G401.6 (cell line): ENCODE measurements around the gene MYLK3.

ENCODE experiments used
- FAIRE-seq: peaks from 2 replicates; lab custom pipeline; 2012; peaks lifted over from hg19 to GRCh38; lab: Jason Lieb, UNC

The MYLK3 gene

DNA sequence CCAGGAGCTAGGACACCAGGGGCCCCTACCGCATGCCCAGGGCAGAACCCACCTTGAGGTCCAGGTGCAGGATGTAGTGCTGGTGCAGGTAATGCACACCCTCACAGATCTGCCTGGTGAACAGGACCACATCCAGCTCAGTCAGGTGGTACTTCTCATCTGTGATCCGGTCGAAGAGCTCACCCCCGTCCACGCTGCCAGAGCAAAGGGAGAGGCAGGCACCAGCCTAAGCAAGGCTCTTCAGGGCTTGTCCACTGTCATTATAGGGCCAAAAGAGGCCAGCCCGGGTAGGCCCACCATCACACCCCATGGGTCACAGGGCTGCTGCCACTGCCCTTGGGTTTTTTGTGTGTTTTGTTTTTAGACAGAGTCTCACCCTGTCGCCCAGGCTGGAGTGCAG lies 21.0 kb downstream of the MYLK3 start:
- FAIRE-seq: no peak

DNA sequence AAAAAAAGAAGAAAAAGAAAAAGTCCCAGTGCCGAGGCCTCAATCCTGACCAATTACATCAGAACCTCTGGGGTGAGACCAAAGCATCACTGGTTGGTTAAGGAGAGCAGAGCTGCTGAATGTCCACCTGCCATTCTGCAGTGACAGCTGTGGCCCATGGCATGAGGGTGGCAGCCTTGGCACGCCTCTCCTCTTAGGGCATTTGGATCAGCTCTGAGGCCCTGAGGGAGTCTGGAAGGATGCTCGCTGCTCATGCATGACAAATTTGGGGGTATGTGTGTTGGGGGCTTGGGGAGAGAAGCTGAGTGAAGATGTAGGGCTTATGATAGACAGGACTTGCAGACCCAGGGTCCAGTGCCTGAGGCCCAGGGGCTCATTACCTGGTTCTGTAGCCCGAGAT lies 26.3 kb downstream of the MYLK3 start:
- no peak for FAIRE-seq

DNA sequence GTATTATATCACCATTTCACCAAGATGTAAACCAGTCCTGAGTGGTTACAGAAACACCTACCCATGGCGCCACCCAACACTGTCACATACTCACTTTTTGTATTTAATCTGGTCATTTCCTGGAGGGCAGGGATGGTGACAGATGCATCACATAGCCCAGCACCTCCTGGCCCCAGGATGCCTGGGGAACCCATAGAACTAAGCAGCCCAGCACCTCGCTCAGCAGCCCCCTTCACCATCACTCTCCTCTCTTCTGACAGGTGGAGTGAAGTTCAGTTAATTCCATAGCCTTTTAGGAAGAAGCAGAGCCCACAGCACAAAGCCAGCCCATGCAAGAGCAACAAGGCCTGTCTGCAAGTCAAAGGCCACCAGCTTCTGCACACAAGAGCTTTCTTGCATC lies 27.5 kb downstream of the MYLK3 start:
- FAIRE-seq: no peak

DNA sequence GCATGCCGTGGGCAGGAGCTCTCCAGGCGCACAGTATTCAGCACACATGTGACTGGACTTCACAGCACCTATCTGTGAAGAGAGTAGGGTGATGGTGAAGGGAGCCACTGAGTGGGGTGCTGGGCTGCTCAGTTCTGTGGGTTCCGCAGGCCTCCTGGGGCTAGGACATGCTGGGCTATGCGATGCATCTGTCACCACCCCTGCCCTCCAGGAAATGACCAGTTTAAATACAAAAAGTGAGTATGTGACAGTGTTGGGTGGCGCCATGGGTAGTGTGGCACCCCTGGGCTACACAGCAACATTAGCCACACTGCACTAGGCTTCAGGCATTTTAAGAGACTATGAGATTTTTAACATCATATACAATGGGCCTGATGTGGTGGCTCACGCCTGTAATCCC lies 28.6 kb downstream of the MYLK3 start:
- FAIRE-seq: no peak

DNA sequence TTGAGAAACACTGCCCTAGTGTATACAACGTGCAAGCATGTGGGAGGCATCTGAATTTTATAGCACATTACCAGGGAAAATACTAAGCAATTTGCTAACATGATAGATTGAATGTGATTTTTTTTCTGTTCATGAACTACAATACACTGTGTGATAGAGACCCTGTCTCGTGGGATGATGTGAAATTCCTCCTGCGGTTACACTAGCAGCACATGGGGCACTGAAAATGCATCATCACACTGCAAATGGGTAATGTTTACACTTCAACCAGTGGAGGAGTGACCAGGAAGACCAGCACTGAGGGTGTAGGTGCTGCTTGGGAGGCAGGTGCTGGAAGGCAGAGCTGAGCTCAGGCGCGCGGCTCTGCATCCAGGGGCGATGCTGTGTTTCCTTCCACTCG lies 29.9 kb downstream of the MYLK3 start:
- no peak for FAIRE-seq

DNA sequence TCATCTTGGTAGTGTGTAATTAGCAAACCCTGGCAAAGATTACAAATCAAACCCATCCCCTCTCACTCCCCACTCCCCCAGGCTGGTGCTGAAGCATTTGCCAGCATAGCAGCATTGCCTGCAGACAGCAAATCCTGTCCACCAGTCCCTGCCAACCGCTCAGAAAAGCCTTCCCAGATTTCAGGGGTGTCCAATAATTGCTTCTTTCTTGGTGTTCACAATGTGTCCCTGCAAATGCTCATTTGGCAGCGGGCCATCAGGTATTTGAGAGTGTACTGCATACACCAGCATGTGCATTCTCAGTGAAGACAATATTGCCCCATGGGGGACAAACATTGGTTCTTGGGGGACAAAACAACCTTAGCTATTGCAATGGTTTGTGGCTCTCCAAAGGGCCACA lies 30.5 kb downstream of the MYLK3 start:
- no peak for FAIRE-seq

DNA sequence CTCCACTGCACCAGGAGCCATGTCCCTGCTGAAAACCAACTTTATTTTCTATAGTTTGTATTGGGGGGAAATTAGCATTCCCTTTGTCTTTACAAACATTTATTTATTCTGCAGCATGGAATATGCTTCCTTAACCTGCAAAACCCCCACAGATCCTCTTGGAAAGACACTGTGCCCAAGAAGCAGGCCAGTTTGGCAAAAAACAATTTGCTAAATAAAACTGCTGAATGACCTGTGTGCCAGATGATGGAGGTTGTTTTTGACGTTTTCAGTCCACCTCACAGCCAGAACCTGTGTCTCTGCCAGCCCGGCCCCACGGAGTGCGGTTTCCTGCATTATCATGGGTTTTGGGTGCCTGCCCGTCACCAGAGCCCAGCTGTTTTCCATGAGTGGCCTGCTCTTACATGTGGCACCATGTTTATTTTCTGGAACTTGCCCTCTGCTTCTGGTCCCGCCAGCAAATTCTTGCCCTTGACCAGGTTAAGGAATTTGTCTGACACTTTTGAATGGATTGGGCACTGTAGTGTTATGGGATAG lies 32.3 kb downstream of the MYLK3 start:
- FAIRE-seq: no peak

DNA sequence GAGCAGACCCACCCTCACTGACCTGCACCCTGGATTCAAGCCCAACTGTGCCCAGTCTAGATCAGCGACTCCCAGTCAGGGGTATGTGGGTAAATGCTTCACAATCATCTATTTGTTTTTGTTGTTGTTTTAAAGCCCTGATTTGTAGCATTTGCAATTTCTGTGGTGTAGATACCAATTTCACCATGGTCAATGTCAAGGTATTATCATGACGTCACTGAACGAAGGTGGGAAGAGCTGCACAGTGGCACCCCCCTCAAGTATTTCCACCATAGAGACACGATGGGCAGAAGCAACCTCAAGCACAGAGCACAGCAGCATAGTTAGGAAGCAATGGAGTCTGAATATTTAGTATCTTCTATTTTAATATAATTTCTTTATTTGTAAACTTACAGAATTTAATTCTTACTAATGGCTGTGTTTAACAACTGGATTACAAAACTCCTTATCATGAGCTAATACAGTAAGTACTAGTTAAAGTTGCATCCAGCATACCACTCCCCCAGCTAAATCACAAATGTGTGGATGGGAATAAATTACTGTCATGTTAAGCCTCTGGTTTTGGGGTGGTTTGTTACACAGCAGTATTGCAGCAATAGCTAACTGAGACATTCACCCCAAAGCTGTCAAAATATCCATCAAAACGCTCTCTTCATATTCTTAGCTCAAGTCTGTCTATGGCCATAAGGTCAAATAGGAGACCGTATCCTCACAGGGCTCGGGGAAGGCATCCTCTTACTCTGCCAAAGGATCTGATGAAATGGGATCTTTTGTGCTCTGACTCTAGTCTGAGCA lies 33.1 kb downstream of the MYLK3 start:
- FAIRE-seq: no peak

DNA sequence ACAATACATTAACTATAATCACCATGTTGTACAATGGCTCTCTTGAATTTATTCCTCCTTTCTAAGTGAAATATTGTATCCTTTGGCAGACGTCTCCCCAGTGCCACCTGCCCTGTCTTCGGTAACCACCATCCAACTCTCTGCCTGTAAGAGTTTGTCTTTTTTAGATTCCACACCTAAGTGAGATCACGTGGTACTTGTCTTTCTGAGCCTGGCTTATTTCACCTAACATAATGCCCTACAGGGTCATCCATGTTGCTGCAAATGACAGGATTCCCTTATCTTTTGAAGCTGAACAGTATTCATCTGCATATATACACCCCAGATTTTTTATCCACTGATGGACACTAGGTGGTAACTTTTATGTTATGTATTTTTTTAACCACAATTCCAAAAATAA lies 34.5 kb downstream of the MYLK3 start:
- no peak for FAIRE-seq

DNA sequence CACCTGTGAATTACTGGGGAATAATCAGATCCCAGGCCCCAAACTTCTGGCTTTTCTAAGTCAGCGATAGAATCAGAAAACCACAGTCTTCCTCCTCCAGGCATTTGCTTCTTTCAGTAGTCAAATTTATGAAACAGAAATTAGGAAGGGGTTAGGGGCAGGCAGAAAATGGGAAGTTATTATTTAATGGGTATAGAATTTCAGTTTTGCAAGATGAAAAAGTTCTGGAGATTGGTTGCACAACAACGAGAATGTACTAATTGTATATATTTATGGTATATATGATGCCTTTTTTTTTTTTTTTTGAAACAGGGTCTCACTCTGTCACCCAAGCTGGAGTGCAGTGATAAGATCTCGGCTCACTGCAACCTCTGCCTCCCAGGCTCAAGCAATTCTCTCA lies 35.2 kb downstream of the MYLK3 start:
- no peak for FAIRE-seq

DNA sequence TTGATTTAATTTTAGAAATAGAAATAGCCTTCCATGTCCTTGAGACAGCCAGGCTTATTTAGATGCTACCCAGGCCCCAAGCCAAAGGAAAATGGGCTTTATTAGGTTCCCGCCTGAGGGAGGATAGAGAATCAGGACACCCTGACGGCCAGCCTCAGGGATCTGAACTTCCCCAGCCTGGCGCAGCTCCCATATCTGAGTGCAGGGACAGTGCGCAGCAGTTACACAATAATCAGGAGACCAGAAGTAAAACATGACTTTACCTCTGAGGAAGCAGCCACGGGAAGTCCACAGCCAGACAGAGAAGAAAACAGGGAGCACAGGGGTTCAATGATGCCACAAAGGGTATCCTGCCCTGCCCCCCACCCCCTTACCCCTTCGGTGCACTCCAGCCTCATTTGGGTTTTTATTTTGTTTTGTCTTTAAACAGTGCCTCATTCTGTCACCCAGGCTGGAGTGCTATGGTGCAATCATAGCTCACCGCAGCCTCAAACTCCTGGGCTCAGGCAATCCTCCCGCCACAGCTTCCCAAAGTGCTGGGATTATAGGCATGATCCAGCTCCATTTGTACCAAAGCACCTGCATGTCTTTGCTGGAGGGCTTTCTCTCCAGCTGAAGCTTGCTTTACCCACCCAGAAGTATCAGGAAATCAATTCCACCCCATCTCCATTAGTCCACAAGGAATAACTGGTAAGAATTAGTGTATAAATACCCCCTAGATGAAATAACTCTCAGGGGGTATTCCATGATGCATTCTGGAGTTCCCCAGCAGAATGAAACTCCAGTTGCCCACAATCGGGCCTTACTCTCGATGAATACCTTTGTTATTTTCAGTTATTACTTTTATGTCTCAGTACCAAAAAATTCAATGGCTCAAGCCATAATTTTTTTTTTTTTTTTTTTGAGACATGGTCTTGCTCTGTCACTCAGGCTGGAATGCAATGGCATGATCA lies 36.8 kb downstream of the MYLK3 start:
- FAIRE-seq: no peak

DNA sequence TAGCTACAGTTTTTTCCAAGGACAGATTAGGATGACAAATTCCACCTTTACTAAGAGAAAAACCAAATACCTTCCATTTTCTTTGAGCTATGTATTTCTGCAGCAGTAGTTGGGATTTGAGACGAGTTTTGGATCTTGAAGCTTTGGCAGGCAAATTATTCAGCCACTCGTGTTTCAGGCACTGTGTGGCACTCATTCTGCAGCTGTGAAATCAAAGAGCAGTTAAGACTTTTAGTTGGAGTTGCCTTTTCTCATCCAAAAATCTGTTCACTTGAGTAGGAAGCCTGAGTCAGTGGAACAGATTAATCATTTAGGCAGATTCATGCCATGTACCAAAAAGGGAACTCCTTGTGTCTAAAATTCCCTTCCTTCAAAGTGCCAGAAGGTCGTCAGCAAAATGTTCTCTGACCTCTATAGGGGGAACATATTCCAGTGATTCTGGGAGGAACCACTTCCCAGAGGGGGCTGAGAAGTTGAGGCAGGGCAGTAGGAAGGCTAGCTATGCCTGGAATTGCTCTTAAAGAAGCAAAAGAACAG lies 38.6 kb downstream of the MYLK3 start:
- FAIRE-seq: no peak

DNA sequence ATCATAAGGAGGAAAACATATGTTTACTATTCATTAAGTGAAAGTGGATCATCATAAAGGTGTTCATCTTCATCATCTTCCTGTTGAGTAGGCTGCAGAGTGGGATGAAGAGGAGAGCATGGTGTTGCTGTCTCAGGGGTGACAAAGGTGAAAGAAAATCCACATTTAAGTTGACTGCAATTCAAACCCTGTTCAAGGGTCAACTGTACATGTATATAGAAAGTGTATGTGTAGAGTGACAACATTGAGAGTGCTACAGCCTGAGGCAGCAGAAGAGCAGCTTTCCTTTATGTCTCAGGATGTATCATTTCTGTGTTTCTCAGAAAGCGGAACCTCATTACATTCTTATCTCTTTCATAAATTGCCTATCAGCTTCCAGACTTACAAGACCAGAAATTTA lies 41.5 kb downstream of the MYLK3 start:
- no peak for FAIRE-seq

DNA sequence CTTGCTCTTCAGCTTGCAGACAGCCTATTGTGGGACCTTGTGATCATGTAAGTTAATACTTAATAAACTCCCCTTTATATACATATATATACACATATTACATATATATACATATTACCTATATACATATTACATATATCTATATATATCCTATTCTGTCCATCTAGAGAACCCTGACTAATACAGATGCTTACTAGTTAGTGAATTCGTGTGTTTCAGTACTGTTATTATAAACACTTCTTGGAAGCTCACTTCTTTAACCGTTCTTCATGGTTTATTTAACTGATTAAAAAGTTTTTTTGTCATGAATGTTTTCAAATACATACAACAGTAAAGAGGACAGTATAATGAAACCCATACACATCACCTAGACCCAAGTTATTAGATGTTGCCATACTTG lies 46.1 kb downstream of the MYLK3 start:
- peak; percentile 60 for FAIRE-seq

DNA sequence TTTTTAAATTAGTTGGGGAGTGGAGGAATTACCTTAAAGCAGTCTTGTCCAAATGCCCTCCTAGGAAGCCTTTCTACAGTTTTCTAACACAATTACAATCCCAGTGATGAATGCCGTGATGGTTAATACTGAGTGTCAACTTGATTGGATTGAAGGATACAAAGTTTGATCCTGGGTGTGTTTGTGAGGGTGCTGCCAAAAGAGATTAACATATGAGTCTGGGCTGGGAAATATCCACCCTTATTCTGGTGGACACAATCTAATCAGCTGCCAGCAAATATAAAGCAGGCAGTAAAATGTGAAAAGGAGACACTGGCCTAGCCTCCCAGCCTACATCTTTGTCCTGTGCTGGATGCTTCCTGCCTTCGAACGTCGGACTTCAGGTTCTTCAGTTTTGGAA lies 46.5 kb downstream of the MYLK3 start:
- FAIRE-seq: no peak

DNA sequence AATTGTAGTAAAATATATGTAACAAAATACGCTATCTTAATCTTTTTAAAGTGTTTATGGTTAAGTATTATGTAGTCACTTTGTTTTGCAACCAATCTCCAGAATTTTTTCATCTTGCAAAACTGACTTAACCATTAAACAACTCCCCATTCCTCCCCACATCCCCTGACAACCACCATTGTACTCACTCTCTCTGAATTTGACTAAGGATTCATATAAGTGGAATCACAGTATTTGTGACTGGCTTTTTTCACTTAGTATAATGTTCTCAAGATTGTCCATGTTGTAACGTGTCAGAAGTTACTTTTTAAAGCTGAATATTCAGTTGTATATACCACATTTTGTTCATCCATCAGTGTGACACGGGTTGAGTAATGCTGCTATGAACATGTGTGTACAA lies 48.1 kb downstream of the MYLK3 start:
- FAIRE-seq: peak; percentile 45

DNA sequence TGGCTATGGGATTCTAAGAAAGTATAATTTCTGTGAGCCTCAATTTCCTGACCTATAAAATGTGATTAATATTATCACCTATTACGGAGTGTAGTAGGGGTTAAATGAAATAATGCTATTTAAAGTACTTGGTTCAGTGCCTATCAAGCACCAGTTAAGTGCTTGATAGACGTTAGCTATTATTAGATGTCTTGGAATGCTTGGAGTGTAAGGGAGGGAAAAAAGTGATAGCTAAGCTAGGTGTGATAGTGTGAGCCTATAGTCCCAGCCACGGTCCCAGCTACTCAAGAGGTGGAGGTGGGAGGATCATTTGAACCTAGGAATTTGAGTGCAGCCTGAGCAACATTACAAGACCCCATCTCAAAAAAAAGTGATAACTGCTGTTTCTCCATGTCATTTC lies 51.2 kb downstream of the MYLK3 start:
- FAIRE-seq: no peak

DNA sequence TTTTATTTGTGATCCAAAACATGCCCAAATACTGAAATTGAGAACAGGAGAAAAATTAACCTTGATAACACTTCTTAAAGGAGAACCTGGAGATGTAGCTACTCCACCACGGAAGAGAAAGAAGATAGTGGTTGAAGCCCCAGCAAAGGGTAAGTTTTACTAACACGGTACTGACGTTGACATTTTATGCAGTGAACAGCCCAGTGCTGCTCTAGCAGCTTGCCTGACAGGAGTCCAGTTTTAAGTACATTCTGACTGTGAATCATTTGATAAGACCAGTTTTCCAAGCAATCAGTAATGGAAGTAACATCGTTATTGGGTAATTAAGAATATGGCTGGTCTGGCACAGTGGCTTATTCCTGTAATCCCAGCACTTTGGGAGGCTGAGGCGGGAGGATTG lies 52.2 kb downstream of the MYLK3 start:
- FAIRE-seq: no peak

DNA sequence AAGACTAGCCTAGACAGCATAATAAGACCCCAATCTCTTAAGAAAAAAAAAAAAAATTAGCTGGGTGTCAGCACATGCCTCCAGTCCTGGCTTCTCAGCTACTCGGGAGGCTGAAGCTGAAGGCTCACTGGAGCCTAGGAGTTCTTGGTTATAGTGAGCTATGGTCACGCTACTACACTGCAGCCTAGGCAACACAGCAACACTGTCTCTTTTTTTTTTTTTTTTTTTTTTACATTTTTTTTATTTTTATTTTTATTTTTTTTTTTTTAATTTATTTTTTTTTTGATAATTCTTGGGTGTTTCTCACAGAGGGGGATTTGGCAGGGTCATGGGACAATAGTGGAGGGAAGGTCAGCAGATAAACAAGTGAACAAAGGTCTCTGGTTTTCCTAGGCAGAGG lies 54.5 kb downstream of the MYLK3 start:
- no peak for FAIRE-seq

DNA sequence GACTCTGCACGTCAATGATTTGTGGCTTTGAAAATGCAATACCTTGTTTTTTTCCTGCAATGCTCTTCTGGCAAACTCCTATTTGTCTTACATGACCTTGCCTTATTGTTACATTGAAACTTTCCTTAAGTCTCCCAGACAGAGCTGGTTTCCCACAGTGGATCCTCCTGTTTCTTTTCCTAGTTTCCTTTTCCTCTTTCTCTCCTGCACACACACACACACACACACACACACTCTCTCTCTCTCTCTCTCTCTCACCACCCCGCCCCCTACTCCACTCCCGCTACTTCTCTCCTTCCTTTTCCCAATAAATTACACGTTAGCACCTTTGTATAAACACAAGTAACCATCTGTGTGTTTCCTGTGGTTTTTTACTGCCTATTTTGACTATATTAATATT lies 56.4 kb downstream of the MYLK3 start:
- FAIRE-seq: no peak

DNA sequence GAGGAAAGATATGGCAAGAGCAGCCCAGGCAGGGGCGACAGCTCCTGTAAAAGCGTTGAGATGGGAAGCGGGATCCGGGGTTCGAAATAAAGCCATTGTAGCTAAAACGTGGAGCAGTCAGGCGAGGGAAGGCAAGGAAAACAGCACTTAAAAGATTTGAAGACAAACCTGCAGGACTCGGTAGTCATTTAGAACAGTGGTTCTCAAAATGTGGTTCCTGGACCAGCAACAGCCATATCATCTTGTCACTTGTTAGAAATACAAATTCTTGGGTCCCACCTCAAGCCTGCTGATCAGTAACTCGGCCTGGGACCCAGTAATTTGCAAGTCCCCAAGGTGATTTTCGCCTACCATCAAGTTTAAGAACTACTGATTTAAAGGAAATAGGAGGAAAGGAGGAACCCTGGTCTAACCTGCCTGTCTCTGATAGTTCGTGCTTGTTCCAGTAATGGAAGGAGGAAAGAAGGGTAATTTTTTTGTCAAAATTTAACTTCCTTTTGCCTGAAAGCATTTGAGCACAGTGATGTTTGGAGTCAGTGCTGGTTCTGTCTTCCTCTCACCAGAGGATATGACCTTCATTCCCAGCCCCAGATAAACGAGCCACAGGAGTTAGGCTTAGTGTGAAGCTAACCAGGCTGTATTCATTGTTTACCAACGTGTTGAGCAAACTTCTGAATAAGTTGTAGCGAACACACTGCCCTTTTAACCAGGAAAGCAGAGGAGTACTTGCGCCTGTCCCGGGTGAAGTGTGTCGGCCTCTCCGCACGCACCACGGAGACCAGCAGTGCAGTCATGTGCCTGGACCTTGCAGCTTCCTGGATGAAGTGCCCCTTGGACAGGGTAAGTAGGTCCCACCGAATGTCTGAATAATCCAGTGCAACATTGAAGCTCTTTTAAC lies 57.6 kb downstream of the MYLK3 start:
- FAIRE-seq: no peak
